GM21390 (cell line): ENCODE results near the gene PHPT1.
"Not testable (repeated sequence)": the region's sequence is repeated elsewhere in the genome, so short reads cannot be mapped to it uniquely, and the experiment has no call there.

Experiments used
- ATAC-seq: cut with Tn5 transposase; IDR thresholded peaks from one replicate; pipeline ENCODE4 v1.9.1; 2021; ENCODE audit not compliant: unreplicated experiment

Gene PHPT1

GRCh38 chr9:136858844-136859757 lies 9.9 kb downstream of the PHPT1 start:
- no peak for ATAC-seq

DNA sequence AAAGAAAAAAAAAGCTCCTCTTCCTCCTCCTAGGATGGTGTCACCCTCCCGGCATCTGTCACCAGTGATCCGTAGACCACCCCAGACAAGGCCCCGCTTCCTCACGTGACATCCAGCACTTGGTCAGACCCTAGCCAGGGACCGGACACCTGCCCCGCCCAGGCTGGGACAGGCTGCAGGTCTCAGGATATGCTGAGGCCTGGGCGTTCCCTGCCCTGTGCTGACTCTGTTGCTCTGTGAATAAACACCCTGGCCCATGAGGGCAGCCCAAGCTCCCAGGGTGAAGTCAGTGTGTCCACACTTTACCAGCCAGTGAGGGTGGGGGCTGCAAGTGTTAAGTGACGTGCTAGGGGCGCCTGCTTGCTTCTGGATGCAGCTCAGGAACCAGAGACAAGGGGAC lies 11.3 kb downstream of the PHPT1 start:
- no peak for ATAC-seq

- no peak for ATAC-seq
These were observed 12.0 kb downstream of the PHPT1 start for GRCh38 chr9:136860933-136861873.

DNA sequence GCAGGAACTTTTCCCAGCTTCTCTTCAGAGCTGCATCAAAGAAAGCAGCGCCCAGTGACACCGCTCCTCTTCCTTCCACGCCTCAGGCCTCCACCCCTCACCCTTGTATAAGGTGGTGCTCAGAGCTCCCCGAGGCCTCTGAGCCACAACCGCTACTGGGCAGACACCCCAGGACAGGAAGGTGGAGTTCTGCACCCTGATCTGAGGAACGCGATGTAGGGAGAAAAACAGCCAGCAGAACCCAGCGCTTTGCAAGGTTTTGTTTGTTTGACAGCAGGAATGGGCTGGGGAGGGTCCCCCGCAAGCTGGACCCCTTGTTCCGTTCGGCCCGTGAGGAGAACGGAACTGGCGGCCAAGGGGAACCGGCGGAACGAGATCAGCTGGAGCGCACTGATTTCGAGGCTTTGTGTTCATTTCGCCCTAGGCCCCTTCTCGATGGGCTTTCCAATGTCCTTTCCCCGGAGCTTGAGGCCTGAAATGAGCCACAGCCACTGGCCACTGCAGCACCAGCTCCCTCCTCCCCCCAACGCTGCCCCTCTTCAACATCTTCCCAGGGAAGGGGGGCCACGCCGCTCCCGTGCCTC lies 12.8 kb downstream of the PHPT1 start:
- no peak for ATAC-seq

DNA sequence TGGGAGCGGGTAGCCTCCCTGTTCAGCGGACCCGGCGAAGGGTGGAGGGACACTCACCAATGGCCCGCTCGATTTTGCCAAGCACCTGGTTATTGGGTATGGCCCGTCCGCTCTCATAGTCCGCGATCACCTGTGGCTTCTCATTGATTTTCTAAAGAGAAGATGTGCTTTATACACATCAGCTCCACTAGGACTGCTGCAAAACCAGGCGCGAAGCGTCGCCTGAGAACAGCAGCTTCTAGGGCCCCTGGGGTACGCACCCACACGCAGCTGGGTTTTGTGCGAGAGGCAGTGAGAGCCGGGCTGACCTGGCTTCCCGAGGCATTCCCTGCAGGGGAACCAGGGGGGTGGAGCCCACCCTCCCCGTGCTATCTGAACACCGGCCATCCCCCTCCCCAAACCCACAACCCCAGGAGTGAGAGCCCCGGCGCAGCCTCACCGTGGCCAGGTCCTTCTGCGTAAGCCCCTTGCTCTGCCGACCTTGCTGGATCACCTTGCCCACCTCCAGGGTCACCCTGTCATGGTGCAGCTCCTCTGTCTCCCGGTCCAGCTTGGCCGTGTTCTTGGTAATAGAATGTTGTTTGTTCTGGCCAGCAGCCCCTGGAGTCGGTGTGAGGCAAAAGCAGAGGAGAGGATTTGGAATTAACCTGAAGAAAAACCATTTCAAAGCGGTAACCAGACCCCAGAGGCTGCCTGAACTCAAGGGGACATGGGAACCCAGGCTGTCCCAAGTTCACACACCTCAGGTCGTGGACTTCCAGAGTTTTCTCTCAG lies 13.8 kb downstream of the PHPT1 start:
- no peak for ATAC-seq

- ATAC-seq, result no peak
These were observed 14.5 kb downstream of the PHPT1 start for GRCh38 chr9:136863623-136864273.

- ATAC-seq, result no peak
These were observed 16.0 kb downstream of the PHPT1 start for GRCh38 chr9:136865041-136865767.

GRCh38 chr9:136865768-136866103 lies 16.5 kb downstream of the PHPT1 start:
- ATAC-seq, result no peak

GRCh38 chr9:136866898-136867421 lies 17.8 kb downstream of the PHPT1 start:
- not testable (repeated sequence) for ATAC-seq

DNA sequence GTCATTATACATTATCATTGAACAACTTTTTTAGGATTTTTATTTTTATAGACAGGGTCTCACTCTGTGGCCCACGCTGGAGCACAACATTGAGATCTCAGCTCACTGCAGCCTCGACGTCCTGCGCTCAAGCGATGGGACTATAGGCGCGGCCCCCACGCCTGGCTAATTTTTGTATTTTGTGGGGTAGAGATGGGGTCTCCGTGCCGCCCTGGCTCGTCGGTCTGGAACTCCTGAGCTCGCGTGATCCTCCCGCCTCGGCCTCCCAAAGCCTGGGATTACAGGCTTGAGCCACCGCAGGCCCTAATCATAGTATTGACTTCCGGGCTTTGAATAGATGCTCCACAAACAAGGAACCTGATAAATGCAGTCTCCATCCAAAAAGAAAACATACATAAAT lies 18.3 kb downstream of the PHPT1 start:
- ATAC-seq, result no peak

- no peak for ATAC-seq
These were observed 18.7 kb downstream of the PHPT1 start for GRCh38 chr9:136867917-136868316.

DNA sequence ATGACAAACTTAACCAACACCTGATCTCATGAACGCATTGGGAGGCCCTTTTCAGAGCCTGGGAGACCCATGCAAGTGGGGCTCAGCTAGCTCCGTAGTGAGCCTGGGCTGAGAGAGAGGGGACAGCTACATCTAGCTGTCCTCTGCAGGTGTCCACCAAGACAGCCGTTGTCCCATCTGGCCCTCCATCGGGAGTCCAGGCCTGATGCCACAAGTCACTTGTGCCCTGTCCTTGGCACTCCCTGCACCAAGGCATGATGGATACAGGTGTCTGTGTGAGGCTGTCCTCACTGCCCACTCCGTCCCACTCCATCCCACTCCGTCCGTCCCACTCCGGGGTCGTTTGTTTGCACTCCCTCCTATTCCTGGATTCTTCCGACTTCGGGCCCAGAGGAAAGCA lies 19.4 kb downstream of the PHPT1 start:
- ATAC-seq, result no peak

- not testable (repeated sequence) for ATAC-seq
These were observed 20.4 kb downstream of the PHPT1 start for GRCh38 chr9:136869611-136870010.

DNA sequence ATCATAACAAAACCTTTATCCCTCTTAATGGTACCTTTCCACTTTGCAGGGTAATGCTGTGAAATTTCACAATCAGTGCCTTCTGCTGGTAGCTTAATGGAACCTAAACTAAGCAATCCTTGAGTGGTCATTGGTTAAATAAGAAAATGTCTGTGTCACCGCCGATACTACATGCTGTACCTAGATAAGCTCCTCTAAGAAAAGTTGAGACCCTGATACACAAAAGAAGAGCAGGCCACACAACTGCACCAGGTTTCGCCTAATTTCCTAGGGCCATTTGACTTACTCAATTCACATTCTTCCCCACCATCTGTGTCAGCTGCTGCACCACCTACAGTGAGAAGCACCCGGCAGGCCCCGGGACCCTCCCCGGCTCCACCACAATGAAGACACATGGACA lies 25.9 kb downstream of the PHPT1 start:
- ATAC-seq, result no peak

- no peak for ATAC-seq
These were observed 27.3 kb downstream of the PHPT1 start for GRCh38 chr9:136876476-136876875.

DNA sequence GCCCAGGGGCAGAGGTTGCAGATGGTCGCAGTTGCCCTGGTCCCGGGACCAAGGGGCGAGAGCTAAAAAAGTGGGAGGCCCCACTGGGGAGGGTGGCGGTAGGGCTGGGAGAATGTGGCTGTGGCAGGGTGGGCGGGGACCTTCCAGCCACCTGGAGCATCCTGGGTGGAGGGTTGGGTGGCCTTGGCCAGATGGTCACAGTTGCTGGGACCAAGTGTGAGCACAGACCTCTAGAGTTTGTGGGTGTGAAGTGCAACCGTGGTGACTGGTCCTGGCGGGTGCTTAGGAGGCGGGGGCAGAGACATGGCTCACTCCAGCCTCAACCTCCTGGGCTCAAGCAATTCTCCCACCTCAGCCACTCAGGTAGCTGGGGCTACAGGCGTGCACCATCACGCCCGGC lies 31.4 kb downstream of the PHPT1 start:
- ATAC-seq, result no peak

DNA sequence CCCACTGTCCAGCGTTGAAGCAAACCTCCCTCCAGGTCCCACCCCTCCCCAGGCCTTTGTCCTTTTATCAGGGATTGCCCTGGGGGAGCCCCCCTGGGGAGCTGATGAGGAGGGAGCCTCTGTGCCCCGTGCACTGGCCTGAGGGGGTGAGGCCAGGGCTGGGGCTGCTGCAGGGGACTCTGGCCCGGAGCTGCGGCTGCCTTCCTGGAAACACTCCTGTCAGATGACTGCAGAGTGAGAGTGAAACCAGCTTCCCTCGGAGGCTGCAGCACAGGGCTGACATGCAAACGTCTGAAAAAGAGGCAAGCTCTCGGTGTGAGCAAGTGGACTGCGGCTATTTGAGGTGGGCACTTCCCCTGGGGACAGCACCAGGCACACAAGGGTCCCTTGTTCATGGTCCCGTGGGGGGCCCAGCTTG lies 32.5 kb downstream of the PHPT1 start:
- ATAC-seq, result no peak

GRCh38 chr9:136882109-136882946 lies 33.1 kb downstream of the PHPT1 start:
- ATAC-seq, result no peak

GRCh38 chr9:136882947-136883283 lies 33.7 kb downstream of the PHPT1 start:
- ATAC-seq, result not testable (repeated sequence)
